Stimulated activated CD4-positive, alpha-beta T cell treated with anti-CD3 and anti-CD28 coated beads, Interleukin-4, amount 100 ng/mL, for 24 hours (primary cell): ENCODE results near the gene LARGE1.

ENCODE experiments used
- DNase-seq: peaks from one replicate; pipeline ENCODE4 v3.0.0-alpha.2; 2020

The LARGE1 gene

DNA sequence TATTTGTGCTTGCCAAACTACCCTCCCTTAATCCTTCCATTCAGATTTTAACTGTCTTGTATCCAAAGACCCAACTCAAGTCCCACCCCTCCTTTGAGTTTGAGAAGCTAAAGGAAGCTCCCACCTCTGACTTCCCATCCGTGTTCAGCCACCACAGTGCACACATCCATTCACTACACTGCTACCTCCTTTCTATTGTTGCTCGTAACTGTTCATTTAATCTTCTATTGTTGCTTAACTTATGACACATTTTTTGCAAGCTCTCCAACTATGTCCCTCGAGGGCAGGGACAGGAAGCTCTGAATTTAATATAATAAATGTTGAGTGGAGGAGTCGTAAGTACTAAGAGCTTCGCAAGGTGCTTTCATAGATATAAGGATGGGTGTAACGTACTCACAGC is 10.4 kb downstream of the LARGE1 start:
- DNase-seq, result no peak

DNA sequence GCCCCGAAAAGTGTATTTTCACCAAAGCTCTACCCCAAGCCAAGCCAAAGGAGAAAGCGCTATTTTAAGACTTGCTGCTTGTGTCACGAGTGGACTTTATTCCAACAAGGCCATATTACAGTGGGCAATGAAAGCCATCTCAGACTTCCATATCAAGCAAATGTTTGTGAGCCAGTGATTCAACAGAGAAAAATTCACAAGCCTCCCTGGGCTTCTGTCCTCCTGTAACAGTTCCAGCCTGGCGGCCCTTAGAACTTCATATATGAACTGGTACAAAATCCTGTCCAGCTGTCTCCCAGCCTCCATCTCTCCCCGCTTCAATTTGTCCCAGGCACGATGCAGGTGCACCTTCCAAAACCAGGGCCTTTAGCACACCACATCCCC is 11.2 kb downstream of the LARGE1 start:
- DNase-seq, result no peak

DNA sequence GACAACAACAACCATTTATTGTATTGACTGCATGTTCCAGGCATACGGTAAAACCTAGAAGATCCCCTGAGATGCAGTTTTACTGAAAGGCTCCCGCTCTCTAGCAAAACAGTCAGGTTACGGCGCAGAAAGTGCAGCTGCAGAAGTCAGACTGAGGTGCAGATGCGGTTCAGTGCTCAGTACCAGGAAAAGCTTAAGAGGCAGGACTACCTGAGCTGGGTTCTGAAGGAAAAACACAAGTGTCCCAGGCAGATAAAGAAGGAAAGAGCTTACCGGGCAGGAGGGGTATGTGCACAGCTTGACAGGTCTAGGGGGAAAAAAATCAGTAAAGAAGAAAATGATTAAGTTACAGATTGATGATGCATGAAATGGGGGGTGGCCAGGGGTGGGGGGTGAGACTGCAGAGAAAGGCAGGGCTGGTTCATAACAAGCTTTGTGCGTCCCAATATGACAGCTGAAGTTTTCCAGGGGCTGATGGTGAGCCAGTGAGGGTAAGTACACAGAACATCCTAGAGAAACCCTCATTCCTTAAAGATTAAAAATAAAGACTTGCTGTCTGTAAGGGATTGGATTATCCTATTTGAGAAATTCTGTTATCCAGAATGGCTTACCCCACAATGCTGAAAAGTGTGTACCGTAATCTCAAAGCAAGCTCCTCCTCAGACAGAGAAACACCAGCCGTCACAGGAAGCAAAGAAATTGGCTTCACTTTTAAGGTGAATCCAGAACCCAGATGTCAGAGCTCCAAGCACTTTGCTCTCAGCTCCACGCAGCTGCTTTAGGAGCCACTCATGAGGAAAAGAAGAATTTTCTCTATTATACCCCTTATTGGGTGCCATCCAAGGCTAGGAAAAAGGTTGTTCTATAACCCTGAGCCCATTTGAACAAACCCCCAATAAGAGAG is 11.9 kb downstream of the LARGE1 start:
- DNase-seq, result no peak

DNA sequence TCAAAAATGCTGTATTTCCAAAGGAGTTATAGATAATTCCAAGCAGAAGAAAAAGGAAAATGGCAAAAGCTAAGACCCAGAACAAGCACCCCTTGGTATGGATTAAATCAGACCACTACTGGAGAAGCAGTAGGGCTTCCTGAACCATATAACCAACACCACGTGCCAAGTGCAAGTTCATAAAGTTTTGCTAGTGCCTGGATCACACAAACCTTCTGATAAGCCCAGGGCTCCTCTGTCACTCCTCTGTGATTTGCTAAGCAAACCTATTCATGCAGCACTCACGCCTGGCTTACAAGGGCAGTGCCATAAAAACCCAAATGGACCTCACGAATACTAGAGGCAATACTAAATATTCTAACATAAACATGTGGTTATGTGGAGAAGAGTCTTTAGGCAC is 13.3 kb downstream of the LARGE1 start:
- DNase-seq, result no peak

DNA sequence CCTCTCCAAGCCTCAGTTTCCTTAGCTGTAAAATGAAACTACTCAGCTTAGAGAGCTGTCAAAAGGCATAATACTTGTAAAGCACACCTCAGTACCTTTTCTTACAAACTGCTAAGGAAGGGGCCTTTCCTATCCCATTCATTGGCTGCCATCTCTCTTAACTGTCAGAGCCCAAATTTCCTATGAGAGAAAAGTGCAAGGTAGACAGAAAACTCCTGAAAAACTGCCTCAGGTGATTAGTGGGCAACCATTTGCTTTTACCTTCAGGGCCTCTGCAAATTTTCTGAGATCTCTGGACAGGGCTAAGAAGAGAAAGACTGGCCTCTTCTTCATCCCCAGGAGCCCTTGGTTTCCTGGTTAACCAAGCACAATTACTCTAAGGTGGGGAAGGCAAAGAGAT is 13.8 kb downstream of the LARGE1 start:
- DNase-seq, result no peak

DNA sequence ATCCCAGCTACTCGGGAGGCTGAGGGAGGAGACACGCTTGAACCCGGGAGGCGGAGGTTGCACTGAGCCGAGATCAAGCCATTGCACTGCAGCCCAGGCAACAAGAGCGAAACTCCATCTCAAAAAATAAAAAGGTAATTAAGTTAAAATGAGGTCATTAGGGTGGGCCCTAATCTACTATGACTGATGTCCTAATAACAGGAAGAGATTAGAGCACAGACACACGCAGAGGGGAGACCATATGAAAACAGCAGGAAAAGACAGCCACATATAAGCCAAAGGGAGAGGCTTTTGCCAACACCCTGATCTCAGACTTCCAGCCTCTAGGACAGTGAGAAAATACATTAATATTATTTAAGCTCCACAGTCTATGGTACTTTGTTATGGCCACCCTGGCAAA is 17.3 kb downstream of the LARGE1 start:
- DNase-seq, result no peak

DNA sequence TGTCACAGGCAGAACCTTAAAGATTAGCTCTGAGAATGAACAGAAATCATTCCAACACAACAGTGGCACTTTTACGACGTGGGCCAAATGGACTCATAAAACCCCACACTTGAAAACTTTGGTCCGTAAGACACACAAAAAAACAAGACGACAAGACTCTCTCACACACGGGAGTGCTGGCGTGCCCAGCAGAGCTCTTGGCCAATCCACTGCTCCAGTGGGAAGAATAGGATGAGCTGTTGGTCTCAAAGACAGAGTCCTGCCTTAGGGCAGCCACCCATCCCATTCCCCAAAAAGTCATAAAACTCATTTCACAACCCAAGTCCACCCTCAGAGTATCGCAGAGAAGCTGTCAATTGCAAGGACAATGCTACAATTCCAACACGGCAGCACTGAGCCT is 18.2 kb downstream of the LARGE1 start:
- no peak for DNase-seq

DNA sequence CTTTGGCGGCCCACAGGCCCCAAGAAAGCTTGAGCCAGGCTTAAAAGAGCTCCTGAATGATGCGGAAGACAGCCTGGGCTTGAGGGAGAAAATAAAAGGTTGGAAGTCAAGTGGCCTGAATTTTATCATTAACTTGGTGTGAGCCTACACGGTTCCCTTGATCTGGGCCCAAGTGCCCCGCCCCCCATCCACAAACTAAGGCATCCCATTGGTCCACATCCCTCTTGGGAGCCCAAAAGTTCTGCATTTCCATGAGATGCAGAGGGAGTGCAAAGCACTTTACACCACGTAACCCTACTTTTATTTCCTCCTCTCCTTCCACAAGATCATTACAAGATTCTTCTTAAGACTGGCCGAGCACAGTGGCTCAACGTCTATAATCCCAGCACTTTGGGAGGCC is 22.2 kb downstream of the LARGE1 start:
- DNase-seq, result no peak

DNA sequence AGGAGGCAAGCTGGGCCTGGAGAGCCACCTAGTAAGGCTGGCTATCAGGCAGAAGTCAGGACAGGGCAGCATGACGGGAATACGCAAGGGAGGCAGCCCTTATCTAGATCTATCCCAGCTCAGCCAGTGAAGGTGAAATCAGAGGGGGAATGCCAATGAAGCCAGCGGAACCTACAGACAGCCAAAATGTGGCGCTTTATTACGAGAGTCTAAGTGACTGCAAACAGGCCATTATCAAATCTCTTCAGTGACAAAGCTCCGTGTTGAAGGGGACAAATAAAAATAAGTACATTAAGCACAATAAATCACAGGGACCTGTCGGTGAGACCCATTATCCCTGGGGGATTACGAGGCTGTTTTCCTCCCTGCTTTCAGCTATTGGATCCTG is 22.8 kb downstream of the LARGE1 start:
- no peak for DNase-seq

DNA sequence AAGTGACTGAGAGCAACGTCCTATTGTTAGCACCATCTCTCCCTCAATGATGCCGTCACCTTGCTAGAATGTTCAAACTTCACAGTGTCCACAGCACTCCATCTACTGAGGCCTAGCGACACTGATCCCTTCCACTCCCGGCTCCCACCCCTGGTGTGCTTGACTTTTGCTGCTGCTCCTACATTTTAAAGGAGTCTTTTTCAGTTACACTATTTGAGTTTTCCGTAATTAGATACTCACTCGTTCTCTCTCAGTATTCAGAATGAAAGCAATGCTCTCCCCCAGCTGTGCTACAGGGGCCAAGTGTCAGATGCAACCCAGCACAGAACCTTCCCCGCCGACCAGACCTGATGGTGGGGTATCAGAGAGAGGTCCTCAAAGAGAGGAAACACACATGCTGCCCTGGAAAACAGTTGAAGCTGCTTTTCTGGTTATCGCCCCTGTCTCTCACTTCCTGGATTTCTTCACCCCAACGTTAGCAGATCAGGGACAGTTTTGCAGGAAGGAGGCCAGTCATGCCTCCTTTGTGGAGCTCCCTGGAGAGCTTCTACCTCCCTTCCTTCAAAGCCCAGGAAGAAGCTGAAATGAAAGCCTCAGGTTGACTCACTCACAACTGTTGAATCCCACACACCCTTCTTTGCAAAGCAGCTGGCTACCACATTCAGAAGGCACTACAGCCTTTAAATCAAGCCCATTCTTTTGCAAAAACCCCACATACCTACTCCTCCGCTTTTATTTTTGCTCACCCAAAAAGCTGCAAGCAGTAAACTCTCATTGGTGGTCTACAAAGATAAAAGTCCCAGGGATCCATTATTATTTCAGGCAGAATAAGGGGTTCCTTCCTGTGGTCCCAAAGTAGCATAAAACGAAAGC is 23.5 kb downstream of the LARGE1 start:
- DNase-seq, result no peak

DNA sequence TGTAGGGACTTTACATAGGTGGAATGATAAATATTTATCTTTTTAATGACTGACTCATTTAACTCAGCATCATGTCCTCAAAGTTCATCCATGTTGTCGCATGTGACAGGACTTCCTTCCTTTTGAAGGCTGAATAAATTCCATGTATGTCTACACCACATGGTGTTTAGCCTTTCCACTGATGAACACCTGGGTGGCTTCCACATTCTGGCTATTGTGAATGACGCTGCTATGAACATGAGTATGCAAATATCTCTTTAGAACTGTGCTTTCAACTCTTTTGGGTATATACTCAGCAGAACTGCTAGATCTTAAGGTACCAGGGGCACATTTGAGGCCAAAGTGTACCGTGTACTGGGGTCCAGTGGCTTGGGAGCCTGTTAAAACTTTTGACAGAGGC is 24.1 kb downstream of the LARGE1 start:
- DNase-seq, result no peak

DNA sequence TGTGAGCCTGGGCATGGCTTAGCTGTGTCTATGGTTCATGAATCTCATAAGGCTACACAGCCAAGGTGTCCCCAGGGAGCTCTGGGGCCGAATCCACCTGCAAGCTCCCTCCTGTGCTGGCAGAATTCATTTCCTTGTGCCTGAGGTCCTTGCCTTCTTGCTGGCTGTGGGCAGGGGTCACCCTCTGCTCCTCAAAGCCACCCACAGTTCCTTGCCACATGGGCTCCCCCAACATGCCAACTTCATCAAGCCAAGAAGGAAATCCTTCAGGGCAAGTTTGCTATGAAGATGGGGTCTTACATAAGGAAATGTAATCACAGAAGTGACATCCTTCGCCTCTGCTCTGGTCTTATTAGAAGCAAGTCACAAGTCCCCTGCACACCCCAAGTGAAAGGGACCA is 24.8 kb downstream of the LARGE1 start:
- no peak for DNase-seq

DNA sequence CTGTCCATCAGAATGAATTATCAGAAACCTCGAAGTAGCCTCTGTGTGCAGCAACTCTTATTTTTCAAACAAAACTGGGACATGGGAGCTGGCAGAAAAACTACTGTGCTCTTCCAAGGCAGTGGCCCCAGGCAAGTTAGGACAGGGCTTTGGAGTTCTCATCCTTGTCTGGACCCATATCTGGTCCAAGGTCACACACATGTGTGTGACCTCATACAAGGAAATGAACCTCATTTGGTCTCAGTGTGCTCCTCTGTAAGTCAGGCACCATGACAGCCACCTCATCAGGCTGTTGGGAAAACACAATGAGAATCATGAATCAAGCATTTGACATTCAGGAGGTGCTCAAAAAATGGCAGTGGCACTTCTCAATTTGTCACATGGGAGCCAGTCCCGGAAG is 25.8 kb downstream of the LARGE1 start:
- DNase-seq, result no peak

DNA sequence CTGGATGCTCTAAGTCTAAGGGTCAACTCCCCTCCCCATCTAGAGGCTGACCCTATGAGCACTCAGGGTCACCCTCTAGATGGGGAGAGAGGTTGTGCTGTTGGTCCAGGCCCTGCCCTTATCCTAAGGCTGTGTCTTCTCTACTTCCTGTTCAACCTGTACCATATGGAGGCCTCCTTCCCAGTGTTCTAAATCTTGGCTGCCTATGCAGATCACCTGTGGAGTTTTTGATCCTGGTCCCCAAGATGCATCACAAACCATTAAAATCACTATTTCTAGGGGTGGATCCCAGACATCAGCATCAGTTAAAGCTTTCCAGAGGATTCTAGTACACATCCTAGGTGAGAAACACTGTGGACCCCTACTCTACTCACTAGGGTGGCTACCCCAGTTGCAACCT is 26.2 kb downstream of the LARGE1 start:
- DNase-seq, result no peak

DNA sequence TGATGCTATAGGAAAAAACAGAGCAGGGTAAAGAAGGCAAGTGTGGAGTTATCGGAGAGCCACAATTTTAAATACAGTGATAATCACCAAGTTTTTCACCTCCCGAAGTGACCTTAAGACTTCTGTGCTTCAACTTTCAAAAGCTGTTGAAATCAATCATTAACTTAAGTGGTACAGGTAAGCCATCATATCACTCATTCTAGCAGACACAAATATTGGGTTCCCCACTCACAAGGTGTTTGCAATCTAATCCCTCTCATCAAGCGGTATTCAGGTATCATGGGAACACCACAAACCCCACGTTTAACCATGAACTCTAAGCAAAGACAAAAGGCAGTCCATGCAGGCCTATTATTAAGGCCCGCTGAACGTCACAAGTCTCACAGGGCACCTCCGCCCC is 26.8 kb downstream of the LARGE1 start:
- DNase-seq, result no peak

DNA sequence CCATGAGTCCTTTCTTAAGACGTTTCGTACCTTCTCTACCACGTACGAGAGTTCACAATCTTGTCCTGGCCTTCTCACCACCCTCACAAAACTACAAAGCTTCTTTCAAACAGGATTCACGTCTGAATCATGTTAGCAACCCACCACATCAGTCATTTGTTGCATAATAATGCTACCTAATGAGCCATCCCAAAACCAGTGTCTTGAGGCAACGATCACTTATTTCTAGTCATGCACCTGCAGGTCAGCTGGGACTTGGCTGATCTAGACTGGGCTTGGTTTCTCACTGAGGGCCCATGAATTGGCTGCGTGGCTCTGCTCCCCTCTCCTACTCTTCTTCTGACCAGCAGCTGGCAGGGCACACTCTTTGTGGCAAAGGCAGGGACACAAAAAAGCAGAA is 28.3 kb downstream of the LARGE1 start:
- no peak for DNase-seq

DNA sequence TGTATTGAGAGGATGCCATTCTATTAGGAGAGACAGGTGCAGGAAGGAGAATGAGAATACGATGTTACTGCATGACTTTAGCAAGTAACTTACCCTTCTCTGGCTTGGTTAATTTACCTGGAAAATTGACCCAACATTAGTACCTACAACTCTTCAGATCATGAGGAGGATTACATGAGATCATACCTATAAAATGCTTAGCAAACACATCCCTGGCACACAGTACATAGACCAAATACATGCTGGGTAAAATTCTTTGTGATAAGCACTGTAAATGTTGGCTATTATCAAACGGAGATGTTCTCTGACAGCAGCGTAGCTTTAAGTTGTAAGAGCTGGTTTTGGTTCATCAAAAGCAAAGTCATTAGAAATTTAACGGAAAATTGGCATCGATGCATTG is 28.8 kb downstream of the LARGE1 start:
- no peak for DNase-seq

DNA sequence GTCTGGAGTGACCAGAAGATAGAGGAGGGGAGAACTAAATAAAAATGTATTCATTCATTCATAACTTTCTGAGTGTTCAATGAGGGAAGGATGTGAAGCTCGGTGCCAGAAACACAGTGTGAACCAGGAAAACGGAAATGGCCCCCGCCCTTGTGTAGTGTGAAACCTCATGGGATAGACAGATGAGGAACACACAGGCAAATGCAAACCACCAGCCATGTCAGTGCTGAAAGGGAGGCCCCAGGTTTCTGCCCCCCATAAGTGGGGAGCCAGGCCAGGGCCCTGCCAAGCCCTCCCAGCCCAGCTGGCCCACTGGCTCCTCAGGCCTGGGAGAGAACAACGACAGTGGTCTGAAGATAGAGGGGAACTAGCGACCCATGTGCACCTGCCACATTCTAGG is 30.5 kb downstream of the LARGE1 start:
- DNase-seq, result no peak

DNA sequence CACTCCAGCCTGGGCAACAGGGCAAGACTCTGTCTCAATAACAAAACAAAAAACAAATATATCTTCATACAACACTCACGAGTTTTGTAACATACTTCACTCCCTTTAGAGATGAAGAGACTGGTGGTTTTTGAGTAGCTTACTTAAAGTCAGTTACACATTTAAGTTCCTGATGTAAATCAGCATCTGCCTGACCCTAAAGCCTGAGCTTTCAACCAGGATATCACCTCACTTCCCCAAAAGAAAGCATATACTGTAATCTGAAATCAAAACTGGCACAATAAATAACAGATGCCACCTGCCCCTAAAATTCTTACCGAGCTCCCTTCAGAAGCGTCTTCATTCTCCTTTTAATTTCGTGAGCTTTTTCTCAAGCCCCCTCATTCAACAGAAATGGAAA is 31.5 kb downstream of the LARGE1 start:
- no peak for DNase-seq

DNA sequence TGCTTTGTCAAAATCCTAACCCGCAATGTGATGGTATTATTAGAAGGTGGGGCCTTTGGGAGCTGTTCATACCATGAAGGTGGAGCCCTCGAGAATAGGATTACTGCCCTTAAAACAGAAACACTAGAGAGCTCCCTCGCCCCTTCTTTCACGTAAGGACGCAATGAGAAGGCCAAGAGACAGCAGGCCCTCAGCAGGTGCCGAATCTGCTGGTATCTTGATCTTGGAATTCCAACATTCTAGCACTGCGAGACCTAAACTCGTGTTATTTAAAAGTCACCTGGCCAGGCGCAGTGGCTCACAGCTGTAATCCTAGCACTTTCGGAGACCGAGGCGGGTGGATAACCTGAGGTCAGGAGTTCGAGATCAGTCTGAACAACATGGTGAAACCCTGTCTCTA is 33.1 kb downstream of the LARGE1 start:
- DNase-seq, result no peak

DNA sequence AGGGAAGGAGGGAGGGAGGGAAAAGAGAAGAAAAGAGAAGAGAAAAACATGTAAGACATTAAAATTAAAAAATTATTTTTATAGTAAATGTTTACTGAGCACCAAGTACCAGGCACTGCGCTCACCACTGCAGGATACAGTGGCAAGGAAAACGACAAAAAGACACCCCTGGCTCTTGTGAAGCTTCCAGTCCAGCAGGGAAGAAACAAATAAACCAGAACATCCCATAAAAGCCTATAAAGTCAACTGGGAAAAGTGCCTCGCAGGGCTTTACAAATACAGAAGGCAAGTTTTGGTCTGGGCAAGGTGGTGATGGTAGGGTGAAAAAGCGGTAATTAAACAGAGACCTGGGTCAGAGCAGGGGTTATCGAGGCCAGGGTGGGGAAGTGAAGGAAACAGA is 33.6 kb downstream of the LARGE1 start:
- DNase-seq, result no peak

DNA sequence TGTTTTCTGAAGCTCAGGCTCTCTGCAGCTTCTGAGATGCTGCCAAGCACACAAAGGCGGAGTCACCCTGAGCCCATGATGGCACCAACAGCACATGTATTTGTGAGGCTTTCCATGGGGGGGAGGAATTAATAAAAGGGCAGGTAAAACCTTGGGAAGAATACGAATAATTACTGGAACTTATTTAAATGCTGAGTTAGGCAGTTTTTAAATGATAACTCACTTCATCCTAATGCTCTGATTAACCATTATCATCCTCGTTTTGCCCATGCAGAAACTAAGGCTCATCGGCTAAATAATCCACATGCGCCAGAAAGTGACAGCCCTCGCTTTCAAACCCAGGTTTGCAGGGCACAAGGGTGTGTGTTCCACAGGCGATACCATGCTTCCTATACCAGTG is 35.4 kb downstream of the LARGE1 start:
- no peak for DNase-seq

DNA sequence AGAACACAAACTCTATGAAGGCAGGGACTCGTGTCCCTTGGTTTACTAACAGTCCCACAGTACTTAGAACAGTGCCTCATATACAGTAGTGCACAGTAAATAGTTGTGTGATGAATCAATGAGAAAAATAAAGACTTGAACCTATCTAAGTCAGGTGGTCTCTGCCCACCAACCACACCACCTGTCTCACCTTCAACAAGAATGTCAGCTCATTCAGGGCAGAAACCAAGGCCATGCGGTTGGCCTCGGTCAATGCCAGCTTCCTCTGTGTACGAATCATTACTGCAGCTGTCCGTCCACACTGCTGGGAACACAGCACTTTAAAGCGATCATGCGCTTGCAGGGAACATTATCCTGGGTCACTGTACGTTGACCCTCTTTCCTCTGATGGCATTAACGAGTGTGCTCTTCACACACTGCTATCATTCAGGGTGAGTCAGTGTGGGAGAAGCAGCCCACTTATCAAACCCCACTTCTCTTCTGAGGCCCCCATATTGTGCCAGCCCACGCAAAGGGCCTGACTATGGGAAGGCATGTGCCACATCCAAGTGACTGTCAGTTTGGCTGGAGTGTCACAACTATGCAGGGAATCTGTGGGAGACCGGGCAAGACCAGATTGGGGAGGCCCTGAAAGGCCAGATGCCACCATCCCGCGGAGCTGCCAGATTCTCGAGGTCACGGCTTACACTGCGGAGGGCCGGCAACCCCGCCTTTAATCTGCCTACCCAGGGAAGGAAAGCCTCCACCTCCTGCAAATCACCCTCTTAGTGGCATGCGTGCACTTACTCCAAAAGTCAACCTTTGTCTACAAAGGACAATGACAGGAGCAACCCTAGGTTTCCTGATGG is 36.1 kb downstream of the LARGE1 start:
- no peak for DNase-seq
